Ishikawa (cell line): ENCODE measurements around the gene MICOS13.

Experiments used
- RAD21 ChIP-seq: IDR thresholded peaks from 2 replicates; pipeline ENCODE4 v1.6.1; 2012; ENCODE audit warnings: low read depth
- REST ChIP-seq: IDR thresholded peaks from 2 replicates; pipeline ENCODE4 v1.6.1; 2012; ENCODE audit warnings: low read depth, mild to moderate bottlenecking
- TAF1 ChIP-seq: IDR thresholded peaks from 2 replicates; pipeline ENCODE4 v1.6.1; 2012; ENCODE audit warnings: low read depth, mild to moderate bottlenecking
- ZBTB7A ChIP-seq: IDR thresholded peaks from 2 replicates; pipeline ENCODE4 v1.6.1; 2012; ENCODE audit warnings: low read depth
- TF ChIP-seq, protein P1 (sequence below): IDR thresholded peaks from 2 replicates; pipeline ENCODE4 v1.6.1; 2012

DNA sequence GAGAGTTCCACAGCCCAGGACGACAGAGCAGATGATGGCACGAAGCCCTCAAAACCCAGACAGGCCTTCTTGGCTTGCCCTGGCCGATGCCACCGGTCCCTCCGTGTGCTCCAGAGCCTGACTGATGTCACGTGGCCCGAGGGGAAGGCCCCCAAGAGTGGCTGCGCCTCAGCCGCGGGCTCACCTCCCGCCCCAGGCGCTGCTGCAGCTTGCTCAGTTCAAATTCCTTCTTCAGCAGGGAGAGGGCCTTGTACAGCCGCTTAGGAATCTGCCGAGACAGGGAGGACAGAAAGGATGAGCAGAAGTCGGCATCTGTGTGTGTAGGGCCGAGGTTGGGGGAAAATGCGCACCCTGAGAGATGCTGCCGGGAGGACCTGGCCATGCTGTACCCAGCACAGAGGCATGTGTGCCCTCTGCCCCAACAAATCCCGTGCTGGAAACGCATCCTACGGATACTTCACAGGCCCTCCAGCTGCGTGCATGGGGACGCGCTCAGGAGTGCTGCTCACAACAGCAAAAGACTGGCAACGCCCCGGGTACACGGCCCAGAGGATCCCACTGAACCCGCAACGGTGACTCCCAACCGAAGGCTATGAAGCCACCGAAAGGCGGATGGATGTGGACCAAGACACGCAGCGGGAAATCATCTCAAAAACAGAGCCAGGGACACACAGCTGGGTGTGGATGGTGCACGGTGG, 26.7 kb upstream of the MICOS13 start:
- TF ChIP-seq ZBTB7A (no peak), RAD21 (no peak), REST (no peak), TAF1 (no peak)
- TF ChIP-seq, protein P1, sequence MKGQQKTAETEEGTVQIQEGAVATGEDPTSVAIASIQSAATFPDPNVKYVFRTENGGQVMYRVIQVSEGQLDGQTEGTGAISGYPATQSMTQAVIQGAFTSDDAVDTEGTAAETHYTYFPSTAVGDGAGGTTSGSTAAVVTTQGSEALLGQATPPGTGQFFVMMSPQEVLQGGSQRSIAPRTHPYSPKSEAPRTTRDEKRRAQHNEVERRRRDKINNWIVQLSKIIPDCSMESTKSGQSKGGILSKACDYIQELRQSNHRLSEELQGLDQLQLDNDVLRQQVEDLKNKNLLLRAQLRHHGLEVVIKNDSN, result no peak
